Measurements from ENCODE around the gene MICAL2. TPM values are rescaled to one million over a fixed set of nuclear protein-coding genes. Genes with fewer than 3 reads are reported as not detected.

The MICAL2 gene
- total and polyA plus RNA-seq, 2 of the 8 experiments (the other 6 are each of a cell fraction or from before 2014, with no cell fraction given) = 1.3 to 4.1 TPM

- FAIRE-seq = no peak
- H3K9ac ChIP-seq (replicated peaks in 1 of 4; ENCODE audit: extremely low read depth in 1 of 4, low read depth in 3 of 4, low read length in 3 of 4) = no peak overlapping the region
Observed at GRCh38 chr11:12160231-12160630, 49.8 kb downstream of the MICAL2 start.

More at GRCh38 chr11:12160231-12160630, 49.8 kb downstream of the MICAL2 start:
- no peak overlapping the region for H3K56ac ChIP-seq (replicated peaks; ENCODE audit: insufficient read length, low read depth, low read length)
- H3K4ac ChIP-seq (replicated peaks; ENCODE audit: insufficient read length, low read depth, low read length) = no peak overlapping the region
- H4K20me1 ChIP-seq (replicated peaks in 1 of 2; ENCODE audit: control insufficient read depth in 1 of 2, insufficient read depth in 2 of 2, low read length in 2 of 2) = no peaks in the 10 kb centered on the region
- no peak overlapping the region for H2AFZ ChIP-seq (ENCODE audit: low read length)
- no peaks in the 10 kb centered on the region for H3K27me3 ChIP-seq (replicated peaks in 1 of 4; ENCODE audit: control insufficient read depth in 3 of 4, extremely low read depth in 1 of 4, insufficient read depth in 3 of 4, low read length in 3 of 4)
- no peaks in the 10 kb centered on the region for H3K36me3 ChIP-seq (ENCODE audit: control insufficient read depth in 2 of 4, insufficient read depth in 4 of 4, low read length in 3 of 4)
- TF ChIP-seq ASH2L (IDR thresholded peaks at IDR 0.05; ENCODE audit: low read length) (no peak), SUZ12 (IDR thresholded peaks at IDR 0.05; ENCODE audit: low read length) (no peak), EGR1 (IDR thresholded peaks at IDR 0.05; ENCODE audit: borderline replicate concordance, low read depth, low read length) (no peak), CEBPB (IDR thresholded peaks at IDR 0.05; ENCODE audit: low read depth, low read length) (no peak), POLR2A (IDR thresholded peaks at IDR 0.05; ENCODE audit: control extremely low read depth in 1 of 2, low read depth in 2 of 2, low read length in 2 of 2) (no peak), SIRT6 (IDR thresholded peaks at IDR 0.05; ENCODE audit: low read length) (no peak), POU5F1 (IDR thresholded peaks at IDR 0.05; ENCODE audit: low read depth, low read length) (no peak), KDM4A (IDR thresholded peaks at IDR 0.05; ENCODE audit: low read depth, low read length, severe bottlenecking) (no peak), KDM1A (IDR thresholded peaks at IDR 0.05; ENCODE audit: borderline replicate concordance, low read length) (no peak), SP2 (IDR thresholded peaks at IDR 0.05; ENCODE audit: low read length) (no peak), SRF (IDR thresholded peaks at IDR 0.05; ENCODE audit: low read depth, low read length) (no peak), ATF2 (IDR thresholded peaks at IDR 0.05; ENCODE audit: low read length) (no peak), JUND (IDR thresholded peaks at IDR 0.05; ENCODE audit: low read length) (no peak)
- H2BK5ac ChIP-seq (ENCODE audit: low read depth, low read length) = no peak overlapping the region
- DNase-seq (ENCODE audit: low read depth in 1 of 2, low spot score in 2 of 2) = no peak
- H4K5ac ChIP-seq (ENCODE audit: insufficient read length, low read depth, low read length) = no peak overlapping the region
- H3K18ac ChIP-seq (ENCODE audit: extremely low read depth, low read length) = no peak overlapping the region
- 90% methylated on average over 6 of the region's 6 CpGs; no CpG with 5 or more reads in 1 of the 2 experiments for WGBS, 2 experiments (ENCODE audit: extremely low coverage in 1 of 2, insufficient coverage in 1 of 2, insufficient read length in 1 of 2, insufficient replicate concordance in 2 of 2, low coverage in 1 of 2, low lambda C conversion rate in 2 of 2, missing lambda C conversion rate in 1 of 2)
- POLR2A ChIA-PET (ENCODE audit: partially characterized antibody) = no interaction called here
- no peak overlapping the region for H2BK12ac ChIP-seq (ENCODE audit: low read depth, low read length)
- H3K9me3 ChIP-seq (ENCODE audit: insufficient read depth in 2 of 2, low read depth in 1 of 2, low read length in 1 of 2) = no peaks in the 10 kb centered on the region
- H3K4me3 ChIP-seq (ENCODE audit: extremely low read depth in 1 of 4, insufficient read depth in 2 of 4, low read depth in 3 of 4, low read length in 4 of 4) = no peak overlapping the region
- H4K91ac ChIP-seq (replicated peaks; ENCODE audit: insufficient read length, low read length) = no peak overlapping the region
- no peaks in the 10 kb centered on the region for H3K79me2 ChIP-seq (ENCODE audit: control insufficient read depth in 1 of 2, insufficient read depth in 2 of 2, low read length in 2 of 2)
- no peaks in the 10 kb centered on the region for H3K23me2 ChIP-seq (ENCODE audit: low read depth, low read length)
- H3K27ac ChIP-seq (ENCODE audit: low read depth, low read length) = no peak overlapping the region
- no peak overlapping the region for H3K14ac ChIP-seq (ENCODE audit: insufficient read length)
- H2AK5ac ChIP-seq (ENCODE audit: low read depth, low read length) = no peak overlapping the region
- H3K79me1 ChIP-seq (ENCODE audit: low read depth, low read length) = no peaks in the 10 kb centered on the region
- H3K4me2 ChIP-seq (ENCODE audit: insufficient read depth in 1 of 2, low read depth in 2 of 2, low read length in 2 of 2) = no peak overlapping the region
- H3K23ac ChIP-seq (ENCODE audit: insufficient read length) = no peak overlapping the region
- H4K8ac ChIP-seq (ENCODE audit: extremely low read depth, insufficient read depth, low read length) = 0 out of 2 replicates have a peak overlapping the region, but pooled peaks have one; percentile 9
- H2BK120ac ChIP-seq (replicated peaks; ENCODE audit: low read depth, low read length) = no peak overlapping the region
- no peak overlapping the region for H2BK20ac ChIP-seq (ENCODE audit: low read length)
- no peak overlapping the region for H2BK15ac ChIP-seq (ENCODE audit: low read length)
- CTCF ChIA-PET (ENCODE audit: partially characterized antibody) = interaction anchor here (0.9 to 3.1 kb wide), 4 partner anchors 9 to 113 kb away, joined by 3 to 12 read pairs (median 4); no protein-coding TSS in a partner anchor
- H3K4me1 ChIP-seq (replicated peaks in 1 of 4; ENCODE audit: control insufficient read depth in 3 of 4, insufficient read depth in 4 of 4, low read length in 3 of 4) = no peaks in the 10 kb centered on the region; a peak in 1 of 7 replicates

All from H1 (cell line).